Activated naive CD8-positive, alpha-beta T cell treated with anti-CD3 and anti-CD28 coated beads, Interleukin-2, amount 10 ng/mL, durations not matched to agents 7 days and 5 days (primary cell): ENCODE results near the gene PIK3CG. TPM values are rescaled to one million over a fixed set of nuclear protein-coding genes. Genes with fewer than 3 reads are reported as not detected.
"Not testable (repeated sequence)": the region's sequence is repeated elsewhere in the genome, so short reads cannot be mapped to it uniquely, and the experiment has no call there.

Experiments
- ATAC-seq: fragments of 150-1000 bp; cut with Tn5 transposase; one replicate; pipeline ENCODE4 v1.10.0; 2021; ENCODE audit warnings: low read depth, moderate library complexity
- POLR2A ChIA-PET: fragments of 350-600 bp; sonication (Branson Sonifier 250); formaldehyde crosslinking; loops from one replicate; lab custom pipeline; 2021; ENCODE audit warnings: antibody characterized with exemption; lab: Charles Lee
- DNase-seq: peaks from one replicate; pipeline ENCODE4 v3.0.0; 2021
- H3K27ac Mint-ChIP-seq: one replicate; pipeline ENCODE4 v1.8.0; 2022; ENCODE audit warnings: mild to moderate bottlenecking, mixed read lengths
- H3K27me3 Mint-ChIP-seq: one replicate; pipeline ENCODE4 v1.8.0; 2022; ENCODE audit warnings: mild to moderate bottlenecking, moderate library complexity, mixed read lengths
- H3K36me3 Mint-ChIP-seq: one replicate; pipeline ENCODE4 v1.8.0; 2021; ENCODE audit warnings: mild to moderate bottlenecking, mixed read lengths
- H3K4me1 Mint-ChIP-seq: one replicate; pipeline ENCODE4 v1.8.0; 2021; ENCODE audit warnings: mixed read lengths
- H3K4me3 Mint-ChIP-seq: one replicate; pipeline ENCODE4 v1.8.0; 2022; ENCODE audit warnings: mild to moderate bottlenecking, moderate library complexity, mixed read lengths
- H3K9me3 Mint-ChIP-seq: one replicate; pipeline ENCODE4 v1.8.0; 2021; ENCODE audit warnings: mixed read lengths
- total RNA-seq, 2 experiments: library from RNA; stranded (reverse); gene quantifications; one replicate each; pipeline ENCODE4 v1.2.3, GENCODE V29; 2021

PIK3CG gene
- total RNA-seq = 10 to 100 TPM; 54.1 to 55.9 TPM

DNA sequence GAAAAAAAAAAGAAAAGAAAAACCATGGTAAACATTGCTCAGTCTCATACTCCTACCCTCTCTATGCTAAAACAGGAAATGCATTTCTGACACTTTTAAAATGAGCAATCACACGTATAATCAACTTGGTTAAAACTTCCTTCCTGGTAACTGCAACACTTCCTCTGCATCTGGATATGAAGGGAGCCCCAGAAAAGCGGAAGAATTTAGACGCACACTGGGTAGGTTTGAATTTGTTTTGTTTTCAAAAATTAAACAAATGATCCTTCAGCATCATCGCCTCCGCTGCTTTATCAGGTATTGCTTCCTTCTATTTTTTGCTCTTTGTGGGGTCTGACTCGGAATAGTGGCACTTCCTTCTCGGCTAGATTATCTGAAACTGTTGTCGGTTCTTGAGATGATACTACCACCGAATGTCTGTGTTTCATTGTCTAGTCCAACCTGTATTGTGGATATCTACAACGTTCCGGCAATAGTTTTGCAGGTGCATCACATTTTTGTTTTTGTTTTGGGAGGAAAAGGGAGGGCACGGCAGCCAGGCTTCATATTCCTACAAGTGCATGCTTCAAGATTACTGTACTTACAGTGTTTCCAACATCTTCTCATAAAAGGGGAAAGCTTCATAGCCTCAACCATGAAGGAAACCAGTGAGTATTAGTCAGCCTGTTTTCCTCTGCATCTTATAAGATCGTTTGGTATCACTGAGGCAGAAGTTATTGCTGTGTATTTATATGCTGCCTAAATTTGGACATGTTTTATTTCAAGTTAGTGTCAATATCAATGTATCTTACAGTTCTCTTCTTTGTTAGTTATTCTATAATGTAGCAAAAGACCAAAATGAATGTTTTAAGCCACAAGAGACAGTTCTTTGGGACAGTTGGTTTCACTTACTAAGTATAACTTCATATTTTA lies at the start of gene PIK3CG:
TSS of gene PIK3CG (plus strand) at position 153 of the 912 bp plus-strand sequence. CDS start 2,280 bp downstream, outside the sequence.
- Mint-ChIP-seq H3K27ac (peak within 1 kb of the TSS; percentile 97), H3K36me3 (peaks cover 30% of the 10 kb centered on the region), H3K9me3 (peaks cover 4% of the 10 kb centered on the region), H3K27me3 (no peaks in the 10 kb centered on the region), H3K4me3 (peak within 1 kb of the TSS; percentile 95), H3K4me1 (peaks cover 39% of the 10 kb centered on the region)
- ATAC-seq = peak; percentile 91
- POLR2A ChIA-PET = interaction anchor here (0.9 to 2.8 kb wide), 3 partner anchors 261 to 303 kb away, joined by 4 to 11 read pairs (median 10); partner anchors contain the start of gene HBP1
- DNase-seq = no peak

DNA sequence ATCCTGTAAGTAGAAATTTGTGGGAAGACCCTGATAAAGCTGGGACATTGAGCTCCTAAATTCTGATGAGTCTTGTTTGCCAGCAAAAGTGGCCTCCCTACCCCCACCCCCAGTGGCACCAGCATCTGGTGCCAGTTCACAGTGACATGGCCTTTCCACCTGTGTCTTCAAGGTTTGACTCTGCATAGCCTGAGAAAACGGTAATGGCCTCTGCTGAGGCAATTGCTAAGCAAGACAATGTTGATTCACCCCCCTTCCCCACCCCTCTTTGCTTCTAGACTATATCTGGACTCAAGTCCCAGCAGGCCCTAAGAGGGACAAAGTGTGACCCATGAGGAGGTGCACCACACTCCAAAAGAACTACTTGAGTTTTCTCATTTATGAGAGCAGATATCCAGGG lies 48.0 kb upstream of the PIK3CG start:
- Mint-ChIP-seq H3K36me3 (no peaks in the 10 kb centered on the region), H3K27me3 (no peaks in the 10 kb centered on the region), H3K9me3 (no peaks in the 10 kb centered on the region), H3K4me1 (peaks cover 1% of the 10 kb centered on the region), H3K27ac (no peak overlapping the region), H3K4me3 (no peak overlapping the region)
- POLR2A ChIA-PET = no interaction called here
- DNase-seq = no peak
- no peak for ATAC-seq

DNA sequence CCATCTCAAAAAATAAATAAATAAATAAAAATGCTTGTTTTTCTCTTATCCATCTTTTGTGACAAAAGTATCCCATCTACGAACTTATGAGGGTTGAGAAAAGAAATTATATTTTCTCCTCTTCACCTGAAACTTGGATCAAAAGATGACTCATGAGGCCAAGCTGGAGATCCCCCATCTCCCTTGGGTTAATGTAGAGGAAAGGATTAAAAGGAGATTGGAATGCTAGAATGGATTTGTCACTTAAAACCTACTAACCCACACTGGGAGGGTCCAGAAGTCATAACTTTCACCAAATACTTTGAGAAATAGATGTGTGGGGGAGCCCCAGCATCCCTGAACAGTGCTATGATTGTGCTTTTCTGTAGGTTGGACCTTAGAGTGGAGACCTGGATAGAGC lies 46.3 kb upstream of the PIK3CG start:
- Mint-ChIP-seq H3K27ac (no peak overlapping the region), H3K9me3 (no peaks in the 10 kb centered on the region), H3K4me1 (no peaks in the 10 kb centered on the region), H3K36me3 (no peaks in the 10 kb centered on the region), H3K4me3 (no peak overlapping the region), H3K27me3 (no peaks in the 10 kb centered on the region)
- no peak for DNase-seq
- ATAC-seq = no peak
- POLR2A ChIA-PET = no interaction called here

DNA sequence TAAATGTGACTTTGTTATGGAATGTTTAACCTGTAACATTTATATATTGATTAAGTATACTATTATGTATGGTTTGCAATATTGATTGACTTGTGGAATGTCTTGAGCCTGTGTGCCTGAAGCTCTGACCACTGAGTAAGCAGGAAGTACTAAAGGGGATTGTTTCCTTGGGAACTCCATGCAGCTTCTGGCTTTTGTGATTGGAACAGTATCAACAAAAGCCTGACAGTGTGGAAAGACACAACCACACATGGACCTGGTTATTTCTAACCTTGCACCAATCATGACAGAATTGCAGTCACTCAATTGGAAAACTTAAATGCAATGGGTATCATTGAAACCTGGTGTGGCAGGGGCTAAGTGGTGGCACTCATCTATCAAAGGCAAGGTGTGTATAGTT lies 45.5 kb upstream of the PIK3CG start:
- POLR2A ChIA-PET = no interaction called here
- no peaks in the 10 kb centered on the region for H3K36me3 Mint-ChIP-seq
- ATAC-seq (no peak), DNase-seq (no peak)
- H3K9me3 Mint-ChIP-seq = no peaks in the 10 kb centered on the region
- H3K27me3 Mint-ChIP-seq = no peaks in the 10 kb centered on the region
- no peak overlapping the region for H3K27ac Mint-ChIP-seq
- no peak overlapping the region for H3K4me3 Mint-ChIP-seq
- no peaks in the 10 kb centered on the region for H3K4me1 Mint-ChIP-seq

DNA sequence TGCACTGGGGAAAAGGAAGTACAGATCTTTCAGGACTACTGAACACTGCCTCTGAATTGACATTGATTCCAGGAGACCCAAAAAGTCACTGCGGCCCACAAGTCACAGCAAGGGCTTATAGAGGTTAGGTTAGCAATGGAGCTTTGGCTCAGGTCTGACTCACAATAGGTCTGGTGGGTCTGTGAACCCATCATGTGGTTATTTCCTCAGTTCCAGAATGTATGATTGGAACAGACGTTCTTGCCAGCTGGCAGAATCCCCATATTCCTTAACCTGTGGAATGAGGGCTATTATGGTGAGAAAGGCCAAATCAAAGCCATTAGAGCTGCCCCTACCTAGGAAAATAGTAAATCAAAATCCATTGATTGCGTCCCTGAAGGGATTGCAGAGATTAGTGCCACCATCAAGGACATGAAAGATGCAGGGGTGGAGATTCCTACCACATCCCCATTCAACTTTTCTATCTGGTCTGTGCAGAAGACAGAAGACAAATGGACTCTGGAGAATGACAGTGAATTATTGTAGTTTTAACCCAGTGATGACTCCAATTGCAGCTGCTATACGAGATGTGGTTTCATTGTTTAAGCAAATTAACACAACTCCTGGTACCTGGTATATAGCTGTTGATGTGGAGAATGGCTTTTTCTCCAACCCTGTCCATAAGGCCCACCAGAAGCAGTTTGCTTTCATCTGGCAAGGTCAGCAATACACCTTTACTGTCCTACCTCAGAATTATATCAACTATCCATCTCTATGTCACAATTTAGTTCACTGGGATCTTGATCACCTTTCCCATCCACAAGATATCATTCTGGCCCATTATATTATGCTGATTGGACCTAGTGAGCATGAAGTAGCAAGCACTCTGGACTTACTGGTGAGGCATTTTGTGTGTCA lies 44.5 kb upstream of the PIK3CG start:
- H3K9me3 Mint-ChIP-seq = no peaks in the 10 kb centered on the region
- no peak for ATAC-seq
- POLR2A ChIA-PET = no interaction called here
- H3K4me1 Mint-ChIP-seq = no peaks in the 10 kb centered on the region
- no peak overlapping the region for H3K27ac Mint-ChIP-seq
- DNase-seq = no peak
- no peak overlapping the region for H3K4me3 Mint-ChIP-seq
- no peaks in the 10 kb centered on the region for H3K36me3 Mint-ChIP-seq
- no peaks in the 10 kb centered on the region for H3K27me3 Mint-ChIP-seq

DNA sequence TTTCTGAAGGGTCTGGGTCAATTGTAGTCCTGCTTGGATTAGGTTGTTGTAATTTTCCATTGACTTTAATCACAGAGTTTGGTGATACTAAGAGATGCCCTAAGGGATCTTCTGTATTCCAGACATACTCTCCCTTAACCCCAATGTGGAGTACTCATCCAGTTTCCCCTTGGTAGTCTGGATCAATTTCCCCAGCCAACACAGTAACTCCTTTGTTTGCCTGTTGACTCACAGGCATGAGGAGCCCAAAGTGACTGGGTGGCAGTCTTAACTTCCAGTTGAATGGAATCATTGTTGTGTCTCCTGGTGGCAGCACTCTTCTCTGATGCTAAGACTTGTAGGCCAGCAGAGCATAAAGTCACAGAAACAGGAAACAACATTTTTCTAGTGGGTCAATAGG lies 41.5 kb upstream of the PIK3CG start:
- Mint-ChIP-seq H3K27me3 (no peaks in the 10 kb centered on the region), H3K4me1 (no peaks in the 10 kb centered on the region), H3K36me3 (no peaks in the 10 kb centered on the region), H3K9me3 (no peaks in the 10 kb centered on the region), H3K27ac (no peak overlapping the region), H3K4me3 (no peak overlapping the region)
- DNase-seq (no peak), ATAC-seq (no peak)
- POLR2A ChIA-PET = no interaction called here

DNA sequence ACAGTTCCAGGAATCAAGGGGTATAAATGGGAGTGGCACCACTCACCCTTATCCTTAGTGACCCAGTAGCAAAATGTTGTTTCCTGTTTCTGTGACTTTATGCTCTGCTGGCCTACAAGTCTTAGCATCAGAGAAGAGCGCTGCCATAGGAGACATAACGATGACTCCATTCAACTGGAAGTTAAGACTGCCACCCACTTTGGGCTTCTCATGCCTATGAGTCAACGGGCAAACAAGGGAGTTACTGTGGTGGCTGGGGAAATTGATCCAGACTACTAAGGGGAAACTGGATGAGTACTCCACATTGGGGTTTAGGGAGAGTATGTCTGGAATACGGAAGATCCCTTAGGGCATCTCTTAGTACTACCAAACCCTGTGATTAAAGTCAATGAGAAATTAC lies 40.6 kb upstream of the PIK3CG start:
- no peaks in the 10 kb centered on the region for H3K27me3 Mint-ChIP-seq
- H3K9me3 Mint-ChIP-seq = peaks cover 2% of the 10 kb centered on the region
- no peak for DNase-seq
- H3K27ac Mint-ChIP-seq = no peak overlapping the region
- POLR2A ChIA-PET = no interaction called here
- no peak overlapping the region for H3K4me3 Mint-ChIP-seq
- H3K36me3 Mint-ChIP-seq = no peaks in the 10 kb centered on the region
- ATAC-seq = no peak
- H3K4me1 Mint-ChIP-seq = no peaks in the 10 kb centered on the region

DNA sequence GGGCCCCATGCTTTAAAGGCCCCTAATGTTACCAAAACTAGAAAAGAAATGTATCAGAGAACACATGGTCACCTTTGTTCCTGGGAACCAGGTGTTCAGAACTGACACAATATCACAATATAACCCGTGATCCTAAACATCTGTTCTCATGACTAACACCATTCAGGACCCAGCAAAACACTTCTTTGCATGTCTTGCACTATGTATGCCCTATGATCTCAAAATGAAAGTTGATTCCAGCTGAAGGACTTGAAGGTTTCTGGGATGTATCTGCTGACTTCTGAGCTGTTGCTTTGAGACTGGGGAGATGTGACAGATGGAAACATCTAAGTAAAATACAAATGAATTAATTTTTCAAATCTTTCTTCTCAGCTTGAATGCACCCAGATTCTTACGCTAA lies 37.5 kb upstream of the PIK3CG start:
- H3K4me1 Mint-ChIP-seq = no peaks in the 10 kb centered on the region
- H3K27ac Mint-ChIP-seq = no peak overlapping the region
- H3K27me3 Mint-ChIP-seq = no peaks in the 10 kb centered on the region
- ATAC-seq = no peak
- POLR2A ChIA-PET = no interaction called here
- H3K9me3 Mint-ChIP-seq = peaks cover 16% of the 10 kb centered on the region
- peaks cover 4% of the 10 kb centered on the region for H3K36me3 Mint-ChIP-seq
- no peak for DNase-seq
- H3K4me3 Mint-ChIP-seq = no peak overlapping the region

DNA sequence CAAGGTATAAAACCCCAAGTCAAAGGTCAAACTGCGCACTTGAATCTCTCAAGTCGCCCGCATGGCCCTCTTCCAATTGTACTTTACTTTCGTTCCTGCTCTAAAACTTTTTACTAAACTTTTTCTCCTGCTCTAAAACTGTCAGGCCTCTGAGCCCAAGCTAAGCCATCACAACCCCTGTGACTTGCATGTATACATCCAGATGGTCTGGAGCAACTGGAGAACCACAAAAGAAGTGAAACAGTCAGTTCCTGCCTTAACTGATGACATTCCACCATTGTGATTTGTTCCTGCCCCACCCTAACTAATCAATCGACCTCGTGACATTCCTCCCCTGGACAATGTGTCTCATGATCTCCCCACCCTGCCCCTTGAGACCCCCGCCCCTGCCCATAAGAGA lies 35.6 kb upstream of the PIK3CG start:
- H3K4me3 Mint-ChIP-seq = no peak overlapping the region
- ATAC-seq (no peak), DNase-seq (no peak)
- POLR2A ChIA-PET = no interaction called here
- no peaks in the 10 kb centered on the region for H3K27me3 Mint-ChIP-seq
- no peaks in the 10 kb centered on the region for H3K4me1 Mint-ChIP-seq
- H3K36me3 Mint-ChIP-seq = peaks cover 4% of the 10 kb centered on the region
- no peak overlapping the region for H3K27ac Mint-ChIP-seq
- H3K9me3 Mint-ChIP-seq = peaks cover 16% of the 10 kb centered on the region

DNA sequence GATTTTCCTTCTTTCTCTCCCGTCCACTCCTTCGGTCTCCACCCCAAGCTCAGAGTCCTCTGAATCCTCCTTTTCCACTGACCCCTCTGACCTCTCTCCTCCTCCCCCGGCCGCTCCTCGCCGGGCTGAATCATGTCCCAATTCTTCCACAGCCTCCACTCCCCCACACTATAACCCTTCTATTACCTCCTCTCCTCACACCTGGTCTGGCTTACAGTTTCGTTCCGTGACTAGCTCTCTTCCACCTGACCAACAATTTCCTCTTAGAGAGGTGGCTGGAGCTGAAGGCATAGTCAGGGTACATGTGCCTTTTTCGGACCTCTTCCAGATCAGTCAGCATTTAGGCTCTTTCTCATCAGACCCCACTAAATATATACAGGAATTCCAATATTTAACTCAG lies 34.2 kb upstream of the PIK3CG start:
- H3K4me3 Mint-ChIP-seq, POLR2A ChIA-PET, ATAC-seq, H3K27ac Mint-ChIP-seq, H3K36me3 Mint-ChIP-seq, DNase-seq, H3K4me1 Mint-ChIP-seq, H3K27me3 Mint-ChIP-seq: not testable (repeated sequence)
- H3K9me3 Mint-ChIP-seq = peaks cover 16% of the 10 kb centered on the region

DNA sequence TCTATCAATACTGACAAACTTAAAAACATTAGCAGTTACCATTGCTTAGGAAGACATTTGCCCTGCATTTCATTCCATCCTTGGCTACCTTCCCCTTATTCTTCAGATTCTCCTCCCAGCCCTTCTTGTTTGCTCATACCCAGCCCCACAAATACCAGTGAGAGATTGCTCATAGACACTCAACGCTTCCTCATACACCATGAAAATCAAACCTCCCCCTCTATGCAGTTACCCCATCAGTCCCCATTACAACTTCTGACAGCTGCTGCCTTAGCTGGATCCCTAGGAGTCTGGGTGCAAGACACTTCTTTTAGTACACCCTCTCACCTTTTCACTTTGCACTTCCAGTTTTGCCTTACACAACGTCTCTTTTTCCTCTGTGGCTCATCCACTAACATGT lies 28.3 kb upstream of the PIK3CG start:
- DNase-seq = no peak
- H3K4me1 Mint-ChIP-seq = no peaks in the 10 kb centered on the region
- no peak overlapping the region for H3K27ac Mint-ChIP-seq
- POLR2A ChIA-PET = no interaction called here
- H3K36me3 Mint-ChIP-seq = peaks cover 4% of the 10 kb centered on the region
- H3K27me3 Mint-ChIP-seq = peaks cover 2% of the 10 kb centered on the region
- H3K9me3 Mint-ChIP-seq = no peaks in the 10 kb centered on the region
- no peak overlapping the region for H3K4me3 Mint-ChIP-seq
- no peak for ATAC-seq

DNA sequence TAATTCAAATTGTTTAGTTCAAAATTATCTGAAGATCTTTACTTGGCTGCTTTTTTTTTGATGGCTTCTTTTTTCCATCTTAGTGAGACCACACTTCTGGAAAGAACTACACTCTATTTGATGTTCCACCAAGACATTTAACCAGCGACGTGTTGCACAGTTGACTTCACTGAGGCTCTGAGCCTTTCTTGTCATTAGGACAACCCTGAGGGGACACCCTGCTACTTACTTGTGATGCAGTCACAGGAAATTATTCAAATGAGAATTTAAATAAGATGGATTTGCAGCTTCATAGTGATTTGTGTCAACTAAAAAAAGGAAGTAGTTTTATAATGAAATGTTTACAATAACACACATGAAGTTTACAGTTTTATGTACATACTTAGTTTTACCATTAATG lies 25.6 kb upstream of the PIK3CG start:
- H3K4me1 Mint-ChIP-seq = no peaks in the 10 kb centered on the region
- H3K4me3 Mint-ChIP-seq = no peak overlapping the region
- peaks cover 6% of the 10 kb centered on the region for H3K27me3 Mint-ChIP-seq
- POLR2A ChIA-PET = no interaction called here
- peaks cover 4% of the 10 kb centered on the region for H3K36me3 Mint-ChIP-seq
- DNase-seq (no peak), ATAC-seq (no peak)
- H3K27ac Mint-ChIP-seq = no peak overlapping the region
- no peaks in the 10 kb centered on the region for H3K9me3 Mint-ChIP-seq

DNA sequence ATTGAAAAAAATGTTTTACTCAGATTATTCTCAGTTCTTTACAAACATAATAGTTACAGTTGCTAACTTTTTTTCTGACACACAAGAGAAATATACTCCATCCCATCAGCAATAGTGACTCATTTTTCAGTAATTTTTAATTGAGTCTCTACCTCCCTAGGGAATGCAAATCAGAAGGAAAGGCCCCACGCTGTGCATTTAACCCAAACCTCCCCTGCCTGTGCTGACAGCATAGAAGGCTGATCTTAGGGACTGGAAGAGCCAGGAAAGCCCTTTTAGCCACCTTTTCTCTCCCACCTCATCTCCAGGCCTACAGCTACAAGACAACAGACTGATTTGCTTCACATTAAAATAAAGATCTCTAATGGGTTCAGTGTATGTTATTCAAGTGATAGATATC lies 24.7 kb upstream of the PIK3CG start:
- Mint-ChIP-seq H3K4me1 (no peaks in the 10 kb centered on the region), H3K9me3 (no peaks in the 10 kb centered on the region), H3K36me3 (peaks cover 4% of the 10 kb centered on the region), H3K4me3 (no peak overlapping the region), H3K27ac (no peak overlapping the region), H3K27me3 (peaks cover 6% of the 10 kb centered on the region)
- POLR2A ChIA-PET = no interaction called here
- ATAC-seq (no peak), DNase-seq (no peak)
